SK-N-MC (cell line): ENCODE data around the gene YES1.

Experiments used
- DNase-seq: peaks from one replicate; pipeline ENCODE4 v3.0.0-alpha.2; 2011; ENCODE audit warnings: low read depth, low spot score
- H3K27ac ChIP-seq: fragments of 200-600 bp; sonication (generic); 2 replicates; pipeline ENCODE4 v1.5.1; 2016; ENCODE audit warnings: mixed run types
- H3K36me3 ChIP-seq: fragments of 200-600 bp; sonication (generic); 2 replicates; pipeline ENCODE4 v1.6.1; 2017; ENCODE audit warnings: antibody characterized with exemption, low read length, mixed read lengths; ENCODE audit not compliant: insufficient read depth
- H3K4me3 ChIP-seq: fragments of 200-600 bp; sonication (generic); 2 replicates; pipeline ENCODE4 v1.5.1; 2016
- H3K9ac ChIP-seq: fragments of 200-600 bp; sonication (generic); 2 replicates; pipeline ENCODE4 v1.8.0; 2017; ENCODE audit warnings: mixed run types, mixed read lengths; ENCODE audit not compliant: insufficient read length
- H3K9me3 ChIP-seq: fragments of 200-600 bp; sonication (generic); 2 replicates; pipeline ENCODE4 v1.6.1; 2017; ENCODE audit warnings: low read depth, mild to moderate bottlenecking, antibody characterized with exemption, low read length, moderate library complexity, mixed read lengths
- EZH2 ChIP-seq: fragments of 200-600 bp; sonication (generic); IDR thresholded peaks from one replicate; pipeline ENCODE4 v1.6.1; 2017; ENCODE audit warnings: antibody characterized with exemption
- FOXP2 ChIP-seq: optimal IDR thresholded peaks from 2 replicates; pipeline ENCODE3; 2011; ENCODE audit warnings: mild to moderate bottlenecking, moderate library complexity; ENCODE audit not compliant: insufficient read depth; ENCODE audit errors: extremely low read length, control extremely low read depth
- POLR2AphosphoS5 ChIP-seq: IDR thresholded peaks from 2 replicates; pipeline ENCODE4 v1.6.1; 2012; ENCODE audit warnings: mild to moderate bottlenecking, low read depth, low read length, borderline replicate concordance

YES1 gene

DNA sequence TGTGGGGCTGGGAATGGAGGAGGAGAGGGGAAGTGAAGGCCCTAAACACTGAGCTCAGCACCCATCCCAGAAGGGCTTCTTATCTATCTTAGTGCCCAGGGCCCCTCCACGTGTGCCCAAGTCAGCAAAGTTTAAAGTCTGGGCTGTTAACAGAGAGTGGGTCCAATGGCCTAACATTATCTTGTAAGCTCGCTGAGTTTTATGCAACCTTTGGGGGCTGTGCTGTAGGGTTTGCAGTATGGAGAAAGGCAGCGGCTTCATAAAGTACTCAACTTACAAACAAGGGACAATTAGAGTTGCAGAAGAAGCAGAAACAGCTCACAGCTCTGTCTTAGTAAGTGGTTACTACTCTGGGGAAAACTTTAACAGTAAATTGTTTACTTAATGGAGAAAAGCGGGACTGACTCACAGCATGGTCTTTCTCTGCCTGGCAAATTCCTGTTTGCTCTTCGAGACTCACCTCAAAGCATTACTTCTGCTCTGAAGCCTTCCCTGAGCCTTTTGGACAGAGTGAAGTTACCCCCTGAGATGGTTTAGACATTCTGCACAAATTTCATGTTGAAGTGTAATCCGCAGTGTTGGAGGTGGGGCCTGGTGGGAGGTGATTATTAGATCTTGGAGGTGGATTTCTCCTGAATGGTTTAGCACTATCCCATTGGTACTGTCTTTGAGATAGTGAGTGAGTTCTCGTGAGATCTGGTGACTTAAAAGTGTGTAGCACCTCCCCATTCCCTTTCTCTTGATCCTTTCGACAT lies 108.7 kb downstream of the YES1 start:
- H3K9me3 ChIP-seq, result no peaks in the 10 kb centered on the region
- H3K9ac ChIP-seq, result no peak overlapping the region
- H3K4me3 ChIP-seq, result no peak overlapping the region
- TF ChIP-seq FOXP2 (no peak), POLR2AphosphoS5 (no peak), EZH2 (no peak)
- H3K27ac ChIP-seq, result no peak overlapping the region
- H3K36me3 ChIP-seq, result no peaks in the 10 kb centered on the region
- no peak for DNase-seq

- Histone ChIP-seq H3K4me3 (no peak overlapping the region), H3K9me3 (no peaks in the 10 kb centered on the region), H3K27ac (no peak overlapping the region), H3K36me3 (no peaks in the 10 kb centered on the region), H3K9ac (no peak overlapping the region)
- DNase-seq, result no peak
- TF ChIP-seq FOXP2 (no peak), EZH2 (no peak), POLR2AphosphoS5 (no peak)
Observed at GRCh38 chr18:697800-698199, 114.2 kb downstream of the YES1 start.

- no peaks in the 10 kb centered on the region for H3K36me3 ChIP-seq
- no peak overlapping the region for H3K27ac ChIP-seq
- H3K9me3 ChIP-seq, result no peaks in the 10 kb centered on the region
- TF ChIP-seq POLR2AphosphoS5 (no peak), FOXP2 (no peak), EZH2 (no peak)
- DNase-seq, result no peak
- no peak overlapping the region for H3K4me3 ChIP-seq
- no peak overlapping the region for H3K9ac ChIP-seq
Observed at GRCh38 chr18:697012-697411, 115.0 kb downstream of the YES1 start.

- Histone ChIP-seq H3K27ac (no peak overlapping the region), H3K4me3 (no peak overlapping the region), H3K36me3 (no peaks in the 10 kb centered on the region), H3K9ac (no peak overlapping the region), H3K9me3 (no peaks in the 10 kb centered on the region)
- DNase-seq, result no peak
- TF ChIP-seq FOXP2, result no peak
- TF ChIP-seq POLR2AphosphoS5, result no peak
Observed at GRCh38 chr18:693466-694187, 118.4 kb downstream of the YES1 start.

DNA sequence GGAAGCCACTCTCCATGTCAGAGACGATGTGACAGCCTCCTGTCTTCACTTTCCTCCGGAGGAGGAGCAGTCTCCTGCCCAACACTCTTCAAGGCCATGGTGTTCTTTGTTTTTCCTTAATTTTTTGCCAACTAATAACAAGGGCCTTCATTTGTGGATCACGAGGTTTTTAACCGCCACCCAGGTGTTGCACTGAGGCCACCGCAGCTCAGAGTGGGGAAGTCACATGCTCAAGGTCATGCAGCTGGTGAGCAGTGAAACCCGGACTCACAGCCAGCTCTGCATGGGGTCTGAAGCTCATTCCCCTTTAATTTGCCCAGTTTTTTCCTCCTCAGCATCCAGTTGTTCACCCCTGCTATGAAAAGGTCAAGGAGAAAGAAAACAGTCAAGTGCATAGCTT lies 119.2 kb downstream of the YES1 start:
- Histone ChIP-seq H3K9me3 (no peaks in the 10 kb centered on the region), H3K4me3 (no peak overlapping the region), H3K9ac (no peak overlapping the region), H3K36me3 (no peaks in the 10 kb centered on the region), H3K27ac (no peak overlapping the region)
- no peak for DNase-seq
- TF ChIP-seq FOXP2, result no peak

DNA sequence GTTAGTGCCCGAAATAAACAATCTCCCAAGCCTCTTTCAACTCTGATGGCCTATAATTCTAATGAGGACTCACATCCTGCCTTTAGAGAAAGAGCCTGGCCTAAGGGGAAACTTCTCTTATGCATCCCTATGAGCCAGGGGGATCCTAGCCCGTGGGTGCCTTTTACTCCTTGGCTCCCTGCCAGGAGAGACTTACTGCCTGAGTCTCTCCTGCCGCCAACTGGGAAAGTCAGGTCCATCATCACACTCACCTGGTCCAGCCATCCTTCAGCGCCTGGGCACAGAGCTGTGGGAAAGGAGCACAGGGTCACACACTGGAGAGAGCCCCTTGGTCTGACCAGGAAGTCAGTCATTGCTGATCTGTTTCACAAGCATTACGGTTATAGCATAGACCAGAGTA lies 123.7 kb downstream of the YES1 start:
- Histone ChIP-seq H3K9me3 (no peaks in the 10 kb centered on the region), H3K27ac (no peak overlapping the region), H3K36me3 (no peaks in the 10 kb centered on the region), H3K4me3 (no peak overlapping the region), H3K9ac (no peak overlapping the region)
- DNase-seq, result no peak
- TF ChIP-seq EZH2 (no peak), POLR2AphosphoS5 (no peak), FOXP2 (no peak)

DNA sequence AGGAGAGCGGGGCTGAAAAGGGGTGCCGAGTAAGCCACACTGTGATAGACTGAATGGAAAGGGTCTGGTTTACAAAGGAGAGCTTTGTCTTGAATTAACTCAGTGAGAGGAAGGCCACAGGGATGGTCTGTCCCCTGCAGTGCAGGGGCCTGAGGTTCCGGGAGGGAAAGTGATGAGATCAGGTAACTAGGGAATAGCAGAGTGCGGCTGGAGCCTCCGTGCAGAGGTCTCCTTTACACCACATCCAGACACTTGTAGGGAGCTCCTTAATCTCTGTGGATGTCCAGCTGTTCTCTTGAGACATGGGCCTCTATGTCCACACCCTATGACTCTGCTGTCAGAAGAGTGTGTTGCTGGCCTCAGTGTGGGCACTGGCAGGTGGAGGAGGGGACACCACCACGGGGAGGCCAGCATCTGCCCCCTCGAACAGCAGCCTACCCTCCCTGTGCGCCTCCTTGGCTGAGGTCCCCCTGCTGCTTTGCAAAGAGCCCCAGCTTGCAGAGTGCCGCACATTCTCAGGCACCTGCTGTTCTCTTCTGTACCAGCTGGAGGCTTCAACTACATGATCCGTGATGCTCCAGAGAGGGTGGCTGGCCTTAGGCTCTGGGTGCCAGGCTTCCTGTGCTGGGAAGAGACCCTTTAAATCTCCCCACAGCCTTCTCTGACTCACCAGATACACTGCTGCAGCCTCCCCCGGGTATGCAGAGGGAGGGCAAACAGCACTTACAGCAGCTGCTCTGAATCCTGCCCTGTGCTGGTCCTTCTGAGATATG lies 125.5 kb downstream of the YES1 start:
- no peaks in the 10 kb centered on the region for H3K36me3 ChIP-seq

GRCh38 chr18:685438-685837 lies 126.6 kb downstream of the YES1 start:
- Histone ChIP-seq H3K9ac (no peak overlapping the region), H3K9me3 (no peaks in the 10 kb centered on the region), H3K27ac (no peak overlapping the region), H3K4me3 (no peak overlapping the region), H3K36me3 (no peaks in the 10 kb centered on the region)
- TF ChIP-seq POLR2AphosphoS5 (no peak), FOXP2 (no peak), EZH2 (no peak)
- DNase-seq, result no peak

More for the DNA sequence above, 125.5 kb downstream of the YES1 start:
- H3K27ac ChIP-seq, result no peak overlapping the region
- no peak for TF ChIP-seq EZH2
- TF ChIP-seq FOXP2, result no peak
- TF ChIP-seq POLR2AphosphoS5, result no peak
- no peak overlapping the region for H3K4me3 ChIP-seq
- DNase-seq, result no peak
- no peaks in the 10 kb centered on the region for H3K9me3 ChIP-seq
- H3K9ac ChIP-seq, result no peak overlapping the region

- DNase-seq, result no peak
- H3K36me3 ChIP-seq, result no peaks in the 10 kb centered on the region
- no peak overlapping the region for H3K9ac ChIP-seq
- H3K27ac ChIP-seq, result no peak overlapping the region
- H3K4me3 ChIP-seq, result no peak overlapping the region
- TF ChIP-seq FOXP2 (no peak), EZH2 (no peak), POLR2AphosphoS5 (no peak)
- no peaks in the 10 kb centered on the region for H3K9me3 ChIP-seq
Observed at GRCh38 chr18:683531-683930, 128.5 kb downstream of the YES1 start.
